H7 (cell line): ENCODE results near the gene FUZ. TPM values are rescaled to one million over a fixed set of nuclear protein-coding genes. Genes with fewer than 3 reads are reported as not detected.

Experiments used
- DNase-seq: peaks from one replicate; pipeline ENCODE4 v3.0.0; 2012
- H3K27me3 ChIP-seq: 2 replicates; pipeline ENCODE4 v1.6.0; 2011; ENCODE audit warnings: mild to moderate bottlenecking, low read length; ENCODE audit not compliant: control insufficient read depth, insufficient read depth
- H3K36me3 ChIP-seq: replicated peaks from 2 replicates; pipeline ENCODE4 v1.5.1; 2011; ENCODE audit warnings: low read length; ENCODE audit not compliant: control insufficient read depth, insufficient read depth
- H3K4me3 ChIP-seq: 2 replicates; pipeline ENCODE4 v1.5.1; 2011; ENCODE audit warnings: low read depth, mild to moderate bottlenecking, control low read depth, low read length, moderate library complexity; ENCODE audit not compliant: insufficient read depth
- total RNA-seq: library from RNA; depleted of rRNA; stranded (reverse); fragments of >200 nt; shearing (Covaris generic); gene quantifications from 2 replicates; pipeline ENCODE4 v1.2.3, GENCODE V29; 2014

Gene FUZ
- total RNA-seq, 1 experiment from 2014 or later, result 49.5 TPM

DNA sequence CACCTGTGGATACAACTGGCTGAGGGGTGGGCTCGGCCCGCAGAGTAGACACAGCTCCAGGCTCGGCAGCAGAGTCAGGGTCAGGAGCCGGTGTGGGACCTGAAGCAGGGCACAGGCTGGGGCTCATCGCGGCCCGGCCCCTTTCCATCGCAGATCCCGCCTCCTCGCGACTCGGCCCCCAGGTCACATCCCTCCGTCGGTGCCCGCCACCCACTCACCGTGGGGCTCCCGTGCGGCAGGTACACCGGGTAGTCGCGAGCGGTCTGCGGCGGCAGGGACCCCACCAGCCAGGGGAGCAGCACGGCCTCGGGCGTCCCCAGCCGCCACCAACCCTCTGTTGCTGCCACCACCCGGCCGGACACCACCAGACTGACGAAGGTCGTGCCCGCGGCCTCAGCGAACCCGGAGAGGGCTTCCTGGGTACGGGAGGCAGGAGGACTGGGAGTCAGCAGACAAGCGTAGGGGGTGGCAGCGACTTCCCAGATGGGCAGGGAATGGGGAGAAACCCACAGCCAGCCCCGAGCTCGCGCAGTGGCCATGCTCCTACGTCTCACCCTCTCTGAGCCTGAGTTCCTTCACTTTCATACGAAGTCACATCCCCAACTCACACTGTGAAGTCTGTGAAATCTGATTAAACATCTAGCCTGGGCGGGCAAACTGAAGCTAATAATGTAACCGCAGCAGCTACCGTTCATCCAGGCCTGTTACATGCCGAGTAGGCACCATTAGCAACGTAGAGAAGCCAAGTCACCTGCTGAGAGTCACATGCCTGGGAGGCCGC, 3.7 kb downstream of the FUZ start:
- Histone ChIP-seq H3K27me3 (no peaks in the 10 kb centered on the region; the same call in 1 of the 2 replicates), H3K4me3 (peak overlapping the region; percentile 63), H3K36me3 (peaks cover 3% of the 10 kb centered on the region)
- peak; percentile 88 for DNase-seq

DNA sequence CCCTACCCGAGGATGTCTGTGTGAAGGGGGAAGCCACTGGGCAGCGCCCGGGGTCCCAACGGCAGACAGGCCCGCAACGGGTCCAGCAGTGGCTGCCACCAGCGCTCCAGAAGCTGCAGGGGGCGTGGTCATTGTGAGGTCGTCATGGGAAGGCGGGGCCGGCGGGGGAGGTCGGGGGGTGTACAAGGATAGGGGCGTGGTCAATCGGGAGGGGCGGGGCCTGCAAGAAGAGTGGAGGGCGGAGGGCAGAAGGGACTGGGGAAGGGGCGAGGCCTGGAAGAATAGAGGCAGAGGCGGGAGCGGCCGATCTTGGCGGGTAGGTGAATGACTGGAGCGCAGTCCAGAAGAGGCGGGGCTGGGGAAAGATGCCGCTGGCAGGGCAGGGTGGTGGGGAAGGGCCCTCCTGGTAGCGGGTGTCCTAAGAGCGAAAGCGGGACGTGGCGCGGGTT, 4.4 kb downstream of the FUZ start:
- H3K4me3 ChIP-seq, result peak overlapping the region; percentile 63
- no peaks in the 10 kb centered on the region; the same call in 1 of the 2 replicates for H3K27me3 ChIP-seq
- peak; percentile 100 for DNase-seq
- H3K36me3 ChIP-seq, result peaks cover 3% of the 10 kb centered on the region

DNA sequence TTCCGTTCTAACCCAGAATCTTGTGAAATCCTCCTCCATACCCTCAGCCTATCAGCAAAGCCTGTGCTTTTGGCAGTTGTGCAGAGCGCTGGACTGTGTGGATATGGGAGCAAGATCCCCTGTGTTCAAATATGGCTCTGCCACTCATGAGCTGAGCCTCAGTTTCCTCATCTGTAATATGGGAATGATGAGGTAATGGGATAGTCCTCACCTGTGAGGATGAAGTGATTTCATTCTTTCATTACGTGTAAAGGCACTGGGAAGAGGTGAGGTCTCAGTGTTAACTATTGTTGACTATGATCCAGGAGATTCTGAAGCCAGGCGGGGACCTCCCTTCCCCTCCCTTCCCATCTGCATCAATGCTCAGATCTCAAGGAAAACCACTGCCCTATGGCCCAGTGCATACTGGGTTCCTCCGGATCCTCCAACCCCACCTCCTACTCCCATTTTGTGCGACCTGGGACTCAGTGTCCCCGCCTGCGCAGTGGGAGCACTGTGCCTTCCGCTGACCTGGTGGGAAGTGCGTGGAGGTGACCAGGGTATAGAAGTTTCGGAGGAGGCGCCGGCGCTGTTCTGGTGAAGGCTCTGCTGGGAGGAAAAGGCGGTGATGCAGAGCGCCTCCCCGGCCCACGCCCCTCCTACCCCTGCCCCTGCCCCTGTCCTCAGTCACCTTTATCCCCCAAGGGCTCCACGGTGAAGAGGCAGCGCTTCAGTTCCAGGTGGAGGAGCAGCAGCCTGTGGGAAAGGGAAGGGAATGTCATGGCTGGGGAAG, 5.0 kb downstream of the FUZ start:
- peak; percentile 55 for DNase-seq
- Histone ChIP-seq H3K27me3 (no peaks in the 10 kb centered on the region; the same call in 1 of the 2 replicates), H3K4me3 (peak overlapping the region; percentile 26), H3K36me3 (peaks cover 8% of the 10 kb centered on the region)

DNA sequence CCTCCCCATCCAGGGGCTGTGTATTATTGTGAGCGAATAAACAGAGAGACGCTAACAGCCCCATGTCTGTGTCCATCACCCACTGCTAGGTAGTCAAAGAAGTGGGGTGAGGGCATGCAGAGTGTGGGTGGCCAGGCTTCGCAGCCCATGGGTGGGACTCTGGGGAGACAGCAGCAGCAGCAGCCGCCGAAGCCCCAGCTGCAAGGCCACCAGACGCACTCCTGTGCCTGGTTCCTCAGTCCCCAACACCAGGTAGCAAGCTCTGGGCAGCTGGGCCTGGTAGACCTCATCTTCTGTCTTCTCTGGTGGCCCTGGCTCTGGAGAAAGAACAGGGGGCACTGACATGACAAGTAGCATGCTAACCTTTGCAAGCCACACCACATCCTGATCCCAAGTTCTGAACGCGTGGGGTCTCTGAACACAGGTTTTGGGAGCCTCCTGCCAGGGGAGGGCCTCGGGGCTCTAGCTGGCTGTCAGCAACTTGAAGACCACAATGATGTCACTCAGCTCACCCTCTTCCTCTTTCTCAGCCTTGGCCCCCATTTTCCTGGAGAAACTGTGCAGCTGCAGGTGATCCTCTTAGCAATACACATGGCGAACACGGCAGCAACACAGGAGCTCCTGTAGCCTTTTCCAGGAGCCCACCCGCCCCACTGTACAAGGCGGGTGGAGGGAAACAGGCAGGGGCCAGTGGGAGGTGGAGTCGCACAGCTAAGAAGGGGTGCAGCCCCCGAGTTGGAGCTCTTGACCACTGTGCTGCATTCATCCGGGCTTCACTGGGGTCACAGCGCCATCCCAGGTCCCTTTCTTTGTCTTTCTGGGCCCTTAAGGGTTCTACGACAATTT, 5.8 kb downstream of the FUZ start:
- no peak overlapping the region for H3K4me3 ChIP-seq
- H3K27me3 ChIP-seq, result no peaks in the 10 kb centered on the region; the same call in 1 of the 2 replicates
- peaks cover 9% of the 10 kb centered on the region for H3K36me3 ChIP-seq
- peak; percentile 29 for DNase-seq

DNA sequence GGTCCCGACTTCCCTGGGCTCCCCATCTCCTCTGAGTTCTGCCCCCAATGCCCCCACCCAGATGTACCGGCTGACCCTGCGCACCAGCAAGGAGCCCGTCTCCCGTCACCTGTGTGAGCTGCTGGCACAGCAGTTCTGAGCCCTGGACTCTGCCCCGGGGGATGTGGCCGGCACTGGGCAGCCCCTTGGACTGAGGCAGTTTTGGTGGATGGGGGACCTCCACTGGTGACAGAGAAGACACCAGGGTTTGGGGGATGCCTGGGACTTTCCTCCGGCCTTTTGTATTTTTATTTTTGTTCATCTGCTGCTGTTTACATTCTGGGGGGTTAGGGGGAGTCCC, 6.5 kb downstream of the FUZ start:
- H3K27me3 ChIP-seq, result no peaks in the 10 kb centered on the region; the same call in 1 of the 2 replicates
- no peak overlapping the region for H3K4me3 ChIP-seq
- H3K36me3 ChIP-seq, result peaks cover 9% of the 10 kb centered on the region
- DNase-seq, result no peak

DNA sequence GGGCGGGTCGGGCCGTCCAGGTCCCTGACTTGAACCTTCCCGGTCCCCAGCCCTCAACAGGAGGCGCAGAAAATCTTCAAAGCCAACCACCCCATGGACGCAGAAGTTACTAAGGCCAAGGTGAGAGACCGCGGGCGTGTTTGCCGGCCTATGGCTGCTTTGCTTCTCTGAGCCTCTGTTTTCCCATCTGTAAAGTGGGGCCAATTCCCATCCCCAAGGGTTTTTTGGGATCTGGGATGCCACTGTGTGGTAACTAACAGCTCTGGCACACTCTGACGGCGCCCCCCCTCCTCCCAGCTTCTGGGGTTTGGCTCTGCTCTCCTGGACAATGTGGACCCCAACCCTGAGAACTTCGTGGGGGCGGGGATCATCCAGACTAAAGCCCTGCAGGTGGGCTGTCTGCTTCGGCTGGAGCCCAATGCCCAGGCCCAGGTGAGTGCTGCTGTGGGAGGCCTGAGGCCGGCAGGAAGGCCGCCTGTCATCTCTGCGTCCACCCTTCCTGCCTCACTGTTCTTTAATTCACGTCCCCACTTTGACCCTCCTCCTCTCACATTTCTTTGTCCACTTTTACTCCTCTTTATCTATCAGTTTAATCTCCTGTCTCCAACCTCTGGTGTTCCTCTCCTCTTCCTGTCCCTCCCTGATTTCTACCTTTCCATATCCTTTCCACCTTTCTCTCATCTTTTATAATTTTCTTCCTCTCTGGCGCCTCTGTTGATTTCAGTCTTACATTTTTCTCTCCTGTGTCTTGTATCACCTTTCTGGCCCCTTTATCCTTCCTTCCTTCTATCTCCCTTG, 7.1 kb downstream of the FUZ start:
- Histone ChIP-seq H3K4me3 (peak overlapping the region; percentile 8; the same call in 1 of the 2 replicates), H3K36me3 (peaks cover 9% of the 10 kb centered on the region), H3K27me3 (no peaks in the 10 kb centered on the region; the same call in 1 of the 2 replicates)
- no peak for DNase-seq

DNA sequence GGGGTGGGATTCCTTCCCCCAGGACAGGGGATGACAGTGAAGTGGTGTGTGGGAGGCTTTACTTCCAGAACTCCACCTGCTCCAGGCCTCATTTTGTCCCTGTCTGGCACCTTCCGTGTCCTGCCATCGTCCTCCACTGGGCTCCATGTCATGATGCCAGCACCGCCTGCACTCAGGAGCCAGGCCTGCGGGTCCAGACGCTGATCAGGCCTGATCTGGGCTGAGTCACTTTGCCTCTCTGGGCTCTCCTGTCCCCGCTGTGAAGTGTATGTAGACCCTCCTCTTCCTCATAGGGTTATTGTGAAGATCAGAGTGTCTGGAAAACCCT, 9.6 kb downstream of the FUZ start:
- peaks cover 12% of the 10 kb centered on the region for H3K36me3 ChIP-seq
- H3K4me3 ChIP-seq, result no peak overlapping the region
- H3K27me3 ChIP-seq, result no peaks in the 10 kb centered on the region
- no peak for DNase-seq

DNA sequence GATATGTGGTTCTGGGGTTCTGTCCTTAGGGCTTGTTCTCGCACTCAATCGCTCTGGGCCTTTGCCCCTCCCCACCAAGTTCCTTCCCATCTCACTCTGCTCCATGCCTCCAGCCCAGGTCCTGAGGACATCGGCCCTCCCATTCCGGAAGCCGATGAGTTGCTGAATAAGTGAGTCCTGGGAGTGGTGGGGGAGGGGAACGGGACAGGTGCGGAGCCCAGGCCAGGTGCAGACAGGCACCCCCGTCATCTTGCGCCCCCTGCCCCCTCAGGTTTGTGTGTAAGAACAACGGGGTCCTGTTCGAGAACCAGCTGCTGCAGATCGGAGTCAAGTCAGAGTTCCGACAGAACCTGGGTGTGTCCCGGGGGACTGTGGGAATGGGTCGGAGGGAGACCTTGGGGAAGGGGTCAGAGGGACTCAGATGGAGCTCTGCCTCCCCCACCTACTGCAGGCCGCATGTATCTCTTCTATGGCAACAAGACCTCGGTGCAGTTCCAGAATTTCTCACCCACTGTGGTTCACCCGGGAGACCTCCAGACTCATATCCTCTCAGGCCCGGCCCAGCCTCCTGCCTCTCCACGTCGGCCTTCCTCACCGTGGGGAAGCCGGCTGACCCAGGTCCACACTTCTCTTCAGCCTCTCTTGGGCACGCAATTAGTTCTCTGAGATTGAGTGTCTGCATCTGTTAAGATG, 10.1 kb downstream of the FUZ start:
- peak; percentile 71 for DNase-seq
- Histone ChIP-seq H3K27me3 (no peaks in the 10 kb centered on the region), H3K36me3 (peaks cover 12% of the 10 kb centered on the region), H3K4me3 (peak overlapping the region; percentile 45)

DNA sequence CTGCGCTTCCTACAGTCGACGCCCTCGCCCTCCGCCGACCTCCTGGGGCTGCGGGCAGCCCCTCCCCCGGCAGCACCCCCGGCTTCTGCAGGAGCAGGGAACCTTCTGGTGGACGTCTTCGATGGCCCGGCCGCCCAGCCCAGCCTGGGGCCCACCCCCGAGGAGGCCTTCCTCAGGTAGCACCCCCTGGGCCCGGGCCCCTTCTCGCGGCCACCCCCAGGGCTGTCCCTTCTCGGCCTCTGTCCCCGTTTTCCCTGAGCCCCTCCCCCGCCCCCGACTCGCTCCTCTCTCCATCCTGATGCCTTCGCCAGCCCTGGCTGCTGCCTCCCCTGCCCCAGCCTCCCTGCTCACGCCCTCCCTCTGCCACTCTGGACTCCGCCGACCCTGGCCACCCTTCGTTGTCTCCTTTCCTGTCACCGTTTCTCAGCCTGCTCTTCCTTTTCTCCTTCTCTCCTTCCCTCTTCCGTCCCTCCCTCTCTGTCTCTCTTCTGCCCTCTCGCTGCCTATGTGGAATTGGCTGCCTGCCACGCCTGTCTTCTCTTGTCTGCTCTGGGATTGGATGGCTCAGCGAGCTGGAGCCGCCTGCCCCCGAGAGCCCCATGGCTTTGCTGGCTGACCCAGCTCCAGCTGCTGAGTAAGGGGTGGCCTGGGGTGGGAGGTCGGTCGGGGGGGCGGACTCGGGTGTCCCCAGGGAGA, 11.0 kb downstream of the FUZ start:
- Histone ChIP-seq H3K36me3 (peaks cover 11% of the 10 kb centered on the region), H3K4me3 (peak overlapping the region; percentile 45), H3K27me3 (no peaks in the 10 kb centered on the region)
- DNase-seq, result peak; percentile 99

DNA sequence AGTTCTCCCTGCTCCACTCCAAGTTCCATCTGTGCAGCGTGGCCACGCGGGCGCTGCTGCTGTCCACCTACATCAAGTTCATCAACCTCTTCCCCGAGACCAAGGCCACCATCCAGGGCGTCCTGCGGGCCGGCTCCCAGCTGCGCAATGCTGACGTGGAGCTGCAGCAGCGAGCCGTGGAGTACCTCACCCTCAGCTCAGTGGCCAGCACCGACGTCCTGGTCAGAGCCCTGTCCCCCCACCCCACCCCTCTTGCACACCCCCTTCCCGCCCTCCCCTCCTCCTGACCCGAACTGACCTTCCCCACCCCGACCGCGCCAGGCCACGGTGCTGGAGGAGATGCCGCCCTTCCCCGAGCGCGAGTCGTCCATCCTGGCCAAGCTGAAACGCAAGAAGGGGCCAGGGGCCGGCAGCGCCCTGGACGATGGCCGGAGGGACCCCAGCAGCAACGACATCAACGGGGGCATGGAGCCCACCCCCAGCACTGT, 11.6 kb downstream of the FUZ start:
- Histone ChIP-seq H3K27me3 (no peaks in the 10 kb centered on the region), H3K36me3 (peaks cover 16% of the 10 kb centered on the region), H3K4me3 (peak overlapping the region; percentile 43)
- DNase-seq, result no peak

DNA sequence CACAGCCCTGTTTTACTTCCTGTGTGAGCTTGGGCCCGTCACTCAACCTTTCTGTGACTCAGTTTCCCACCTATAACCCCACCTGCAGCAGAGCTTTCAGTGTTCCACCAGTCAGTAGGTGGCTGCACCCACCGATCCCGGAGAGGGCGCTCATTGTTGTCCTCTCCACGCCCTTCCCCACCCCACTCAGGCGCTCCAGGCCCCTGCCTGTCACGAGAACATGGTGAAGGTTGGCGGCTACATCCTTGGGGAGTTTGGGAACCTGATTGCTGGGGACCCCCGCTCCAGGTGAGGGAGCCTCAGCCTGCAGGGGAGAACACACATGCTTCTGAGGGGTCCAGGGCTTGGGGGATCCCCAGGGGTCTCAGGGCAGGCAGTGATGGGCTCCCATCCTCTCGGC, 12.3 kb downstream of the FUZ start:
- peaks cover 20% of the 10 kb centered on the region for H3K36me3 ChIP-seq
- H3K4me3 ChIP-seq, result no peak overlapping the region
- DNase-seq, result no peak
- H3K27me3 ChIP-seq, result no peaks in the 10 kb centered on the region

DNA sequence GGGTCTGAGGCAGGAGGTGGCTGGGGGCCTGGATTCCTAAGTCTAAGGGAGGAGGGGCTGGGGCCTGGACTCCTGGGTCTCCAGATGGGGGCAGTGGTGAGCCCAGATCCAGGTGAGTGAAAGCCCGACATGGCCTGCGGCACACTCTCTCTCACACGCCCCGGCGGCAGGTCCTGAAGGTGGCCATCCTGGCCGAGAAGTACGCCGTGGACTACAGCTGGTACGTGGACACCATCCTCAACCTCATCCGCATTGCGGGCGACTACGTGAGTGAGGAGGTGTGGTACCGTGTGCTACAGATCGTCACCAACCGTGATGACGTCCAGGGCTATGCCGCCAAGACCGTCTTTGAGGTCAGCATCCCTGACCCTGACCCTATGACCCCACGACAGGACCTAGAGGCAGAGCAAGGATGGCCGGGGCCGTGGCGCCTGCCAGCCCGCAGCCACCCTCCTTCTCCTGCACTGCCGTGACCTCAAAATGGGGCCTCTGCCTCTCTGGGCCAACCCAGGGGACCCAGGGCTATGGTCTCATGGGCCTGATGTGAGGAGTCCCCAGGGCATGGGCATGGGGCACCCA, 13.2 kb downstream of the FUZ start:
- H3K27me3 ChIP-seq, result no peaks in the 10 kb centered on the region
- peak; percentile 91 for DNase-seq
- peaks cover 24% of the 10 kb centered on the region for H3K36me3 ChIP-seq
- no peak overlapping the region for H3K4me3 ChIP-seq
